ENCODE data around the gene ATP6V0C.
"Not testable (repeated sequence)": the region's sequence is repeated elsewhere in the genome, so short reads cannot be mapped to it uniquely, and the experiment has no call there.

ATP6V0C gene

DNA sequence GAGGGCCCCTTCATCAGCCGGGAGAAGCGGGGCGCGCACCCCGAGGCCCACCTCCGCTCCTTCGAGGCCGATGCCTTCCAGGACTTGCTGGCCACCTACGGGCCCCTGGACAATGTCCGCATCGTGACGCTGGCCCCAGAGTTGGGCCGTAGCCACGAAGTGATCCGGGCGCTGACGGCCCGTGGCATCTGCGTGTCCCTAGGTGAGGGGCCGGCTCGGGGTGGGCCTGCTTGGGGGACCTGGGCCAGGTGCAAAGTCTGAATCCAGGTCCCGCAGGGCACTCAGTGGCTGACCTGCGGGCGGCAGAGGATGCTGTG lies 14.0 kb downstream of the ATP6V0C start:
- no peak for DNase-seq (ENCODE audit: low spot score)

DNA sequence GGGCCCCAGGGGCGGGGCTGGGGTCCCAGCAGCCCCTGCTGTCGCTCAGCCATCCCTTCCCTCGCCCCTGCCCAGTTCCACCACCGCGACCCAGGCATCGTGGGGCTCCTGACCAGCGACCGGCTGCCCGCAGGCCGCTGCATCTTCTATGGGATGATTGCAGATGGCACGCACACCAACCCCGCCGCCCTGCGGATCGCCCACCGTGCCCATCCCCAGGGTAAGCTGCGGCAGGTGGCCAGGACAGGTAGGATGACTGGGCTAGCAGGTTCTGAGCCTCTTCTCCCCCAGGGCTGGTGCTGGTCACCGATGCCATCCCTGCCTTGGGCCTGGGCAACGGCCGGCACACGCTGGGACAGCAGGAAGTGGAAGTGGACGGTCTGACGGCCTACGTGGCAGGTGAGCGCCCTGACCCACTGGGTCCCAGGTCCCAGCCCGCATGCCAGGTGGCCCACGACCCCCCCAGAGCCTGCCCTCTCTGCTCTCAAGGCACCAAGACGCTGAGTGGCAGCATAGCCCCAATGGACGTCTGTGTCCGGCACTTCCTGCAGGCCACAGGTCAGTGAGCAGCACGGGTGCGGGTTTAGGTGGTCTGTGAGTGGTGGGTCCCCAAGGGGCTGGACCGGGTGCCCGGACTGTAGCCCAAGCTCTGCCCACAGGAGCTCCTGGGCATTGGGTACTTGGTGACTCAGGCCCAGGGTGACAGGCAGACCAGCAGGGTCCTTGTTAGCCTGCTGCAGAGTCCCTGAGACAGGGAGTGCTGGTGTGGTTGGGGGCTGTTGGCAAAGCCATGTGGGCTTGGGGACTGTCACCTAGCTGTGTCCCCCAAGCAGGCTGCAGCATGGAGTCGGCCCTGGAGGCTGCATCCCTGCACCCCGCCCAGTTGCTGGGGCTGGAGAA lies 14.7 kb downstream of the ATP6V0C start:
- no peak for DNase-seq (ENCODE audit: low spot score)

GRCh38 chr16:2529061-2529931 lies 15.5 kb downstream of the ATP6V0C start:
- DNase-seq (ENCODE audit: low spot score): no peak

DNA sequence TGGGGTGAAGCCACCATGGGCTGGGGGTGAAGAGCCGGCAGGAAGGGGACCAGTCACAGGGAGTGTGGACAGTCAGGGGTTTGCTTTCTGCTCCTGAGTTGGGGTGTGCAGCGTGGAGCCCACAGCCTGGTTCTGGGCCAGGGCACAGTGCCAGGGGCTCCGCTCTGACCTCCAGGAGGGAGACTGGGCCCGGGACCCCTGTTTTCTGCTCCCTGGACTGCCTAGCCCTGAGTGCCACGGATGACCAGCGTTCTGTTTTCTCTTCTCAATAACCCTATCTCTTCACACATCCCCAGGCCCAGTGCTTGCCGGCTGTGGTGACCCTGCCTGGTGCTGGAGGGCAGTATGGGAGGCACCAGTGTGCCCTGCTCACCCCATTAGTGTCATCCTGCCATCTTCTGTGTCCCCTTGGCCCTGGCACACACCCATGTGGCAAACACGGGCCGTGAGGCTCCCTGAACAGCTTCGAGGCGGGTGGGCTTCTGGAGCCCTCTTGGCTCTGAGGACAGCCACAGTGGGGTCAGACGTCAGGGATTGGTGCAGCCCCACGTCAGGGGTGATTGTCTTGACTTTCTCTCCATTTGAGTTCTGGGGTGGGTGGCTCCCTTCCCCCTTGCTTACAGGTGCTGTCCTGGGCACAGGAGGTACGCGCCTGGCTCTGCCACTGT lies 16.3 kb downstream of the ATP6V0C start:
- no peak for DNase-seq (ENCODE audit: low spot score)

DNA sequence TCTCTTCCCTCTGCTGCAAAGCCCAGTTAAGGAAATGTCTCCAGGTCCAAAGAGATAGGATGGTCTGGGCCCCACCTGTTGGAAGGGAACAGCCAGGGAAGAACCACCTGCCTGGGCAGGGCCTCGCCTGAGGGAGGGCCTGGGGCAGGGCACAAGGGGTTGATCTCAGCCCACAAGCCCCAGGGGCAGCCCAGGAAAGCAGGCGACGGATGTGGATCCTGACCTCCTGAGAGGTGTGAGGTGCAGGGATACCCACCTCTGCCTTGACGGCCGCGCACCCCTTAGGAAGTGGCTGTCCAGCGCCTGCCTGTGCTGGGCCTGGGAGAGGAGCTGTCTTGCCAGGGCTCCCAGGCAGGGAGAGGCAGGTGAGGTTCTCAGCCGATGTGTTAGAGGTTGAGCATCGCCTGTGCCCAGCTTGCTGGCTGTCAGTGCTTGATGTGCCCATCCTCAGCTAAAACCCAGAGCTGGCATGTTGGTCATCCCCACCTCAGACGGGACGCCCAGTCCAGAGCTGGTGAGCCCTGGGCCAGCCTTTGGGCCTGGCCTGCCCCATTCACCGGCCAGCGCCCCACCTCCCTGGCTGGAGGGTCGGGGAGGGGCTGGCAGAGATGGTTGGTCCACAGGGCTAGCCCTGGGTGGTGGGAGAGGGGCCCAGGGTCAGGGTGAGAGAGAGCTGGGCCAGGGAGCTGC lies 17.0 kb downstream of the ATP6V0C start:
- no peak for DNase-seq (ENCODE audit: low spot score)

- no peak for DNase-seq (ENCODE audit: low spot score)
Observed at GRCh38 chr16:2531371-2531695, 17.6 kb downstream of the ATP6V0C start, which contains the start of gene CEMP1. TSS of gene CEMP1 (minus strand) at chr16:2531408. CDS start at chr16:2531073, 335 bp downstream.

DNA sequence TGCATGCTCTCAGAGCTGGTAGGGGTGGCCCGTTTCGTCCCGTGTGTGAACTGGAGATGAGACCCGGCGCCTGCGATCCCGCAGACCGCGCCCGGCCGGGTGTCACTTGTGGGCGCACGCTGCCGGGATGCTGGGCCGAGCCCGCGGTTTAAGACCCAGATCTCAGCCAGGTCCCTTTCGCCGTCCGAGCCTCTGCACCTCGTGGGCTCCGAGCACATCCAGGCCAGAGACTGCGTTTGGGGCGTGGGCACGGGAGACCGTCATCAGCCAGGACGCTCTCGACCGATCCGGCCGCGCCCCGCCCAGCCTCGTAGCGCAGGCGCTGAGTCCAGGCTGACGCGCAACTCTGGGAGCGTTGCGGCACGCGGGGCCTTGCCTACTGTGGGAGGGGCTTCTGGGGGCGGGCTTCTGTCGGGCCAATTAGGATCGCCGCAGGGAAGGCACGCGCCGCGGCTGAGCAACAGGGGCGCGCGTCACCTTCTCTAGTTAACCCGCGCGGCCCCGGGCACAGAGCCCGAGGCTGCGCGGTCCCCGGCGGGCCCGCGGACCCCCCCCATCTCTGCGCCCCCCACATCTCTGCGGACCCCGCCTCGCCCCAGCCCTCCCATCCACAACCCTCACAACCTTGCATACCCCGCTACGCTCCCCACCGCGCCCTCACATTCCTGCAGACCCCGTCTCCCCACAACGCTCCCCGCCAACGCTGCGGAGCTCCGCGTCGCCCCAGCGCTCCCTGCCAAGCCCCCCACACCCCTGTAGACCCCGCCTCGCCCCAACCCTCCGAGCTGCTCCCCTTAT lies 18.1 kb downstream of the ATP6V0C start:
- peak; percentile 97 for DNase-seq (ENCODE audit: low spot score)

DNA sequence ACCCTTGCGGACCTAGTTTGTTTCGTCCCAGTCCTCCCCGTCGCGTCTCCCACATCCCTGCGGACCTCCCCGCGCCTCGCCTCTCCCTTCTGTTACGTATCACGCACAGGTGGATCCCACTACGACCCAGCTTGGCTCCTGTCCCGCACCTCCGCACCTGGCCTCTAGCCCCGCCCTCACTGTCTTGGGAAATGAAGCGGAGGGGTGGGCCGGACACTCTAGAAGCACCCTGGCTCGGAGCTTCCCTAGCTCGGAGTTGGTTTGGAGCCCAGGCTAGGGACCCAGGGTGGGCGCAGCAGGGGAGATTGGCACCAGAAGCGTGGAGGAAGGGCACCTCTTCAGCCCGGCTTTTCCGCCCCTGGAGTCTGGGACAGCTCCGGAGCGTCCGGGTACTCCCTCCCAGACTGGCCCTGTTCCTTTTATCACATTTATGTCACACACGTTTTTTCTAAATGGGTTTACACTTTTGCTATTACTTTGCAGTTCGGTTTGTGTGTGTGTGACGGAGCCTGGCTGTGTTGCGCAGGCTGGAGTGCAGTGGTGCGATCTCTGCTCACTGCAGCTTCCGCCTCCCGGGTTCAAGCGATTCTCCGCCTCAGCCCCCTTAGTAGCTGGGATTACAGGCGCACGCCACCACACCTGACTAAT lies 18.9 kb downstream of the ATP6V0C start:
- DNase-seq (ENCODE audit: low spot score): peak; percentile 72

- not testable (repeated sequence) for DNase-seq (ENCODE audit: low spot score)
Observed at GRCh38 chr16:2533142-2533755, 19.5 kb downstream of the ATP6V0C start.

DNA sequence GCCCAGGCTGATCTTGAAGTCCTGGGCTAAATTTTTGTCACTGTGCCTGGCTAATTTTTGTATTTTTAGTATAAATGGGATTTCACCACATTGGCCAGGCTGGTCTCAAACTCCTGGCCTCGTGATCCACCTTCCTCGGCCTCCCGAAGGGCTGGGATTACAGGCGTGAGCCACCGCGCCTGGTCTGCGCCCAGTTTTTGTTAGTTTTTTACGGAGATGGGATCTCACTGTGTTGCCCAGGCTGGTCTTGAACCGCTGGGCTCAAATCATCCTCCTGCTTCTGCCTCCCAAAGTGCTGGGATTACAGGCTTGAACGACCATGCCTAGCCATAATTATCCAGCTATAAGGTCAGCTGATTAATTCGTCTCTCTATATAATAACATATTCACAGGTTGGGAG lies 20.2 kb downstream of the ATP6V0C start:
- DNase-seq (ENCODE audit: low spot score): no peak

DNA sequence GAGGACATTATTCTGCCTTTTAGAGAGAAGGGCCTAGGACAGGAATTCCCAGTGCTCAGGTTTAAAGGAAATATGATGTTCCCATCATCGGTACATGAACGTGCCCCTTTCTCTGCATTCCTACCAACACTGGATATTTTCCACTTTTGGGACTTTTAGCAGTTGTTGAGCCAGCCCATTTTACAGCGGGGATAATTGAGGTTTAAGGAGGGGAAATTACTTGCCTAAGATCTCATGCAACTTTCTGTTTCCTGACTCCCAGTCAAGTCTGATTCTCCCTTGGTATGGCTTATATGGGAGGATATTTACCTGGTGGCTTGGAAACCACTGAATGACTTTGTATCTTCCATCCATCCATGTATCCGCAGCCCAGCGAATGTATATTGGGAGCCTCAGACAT lies 20.6 kb downstream of the ATP6V0C start:
- DNase-seq (ENCODE audit: low spot score): not testable (repeated sequence)

DNA sequence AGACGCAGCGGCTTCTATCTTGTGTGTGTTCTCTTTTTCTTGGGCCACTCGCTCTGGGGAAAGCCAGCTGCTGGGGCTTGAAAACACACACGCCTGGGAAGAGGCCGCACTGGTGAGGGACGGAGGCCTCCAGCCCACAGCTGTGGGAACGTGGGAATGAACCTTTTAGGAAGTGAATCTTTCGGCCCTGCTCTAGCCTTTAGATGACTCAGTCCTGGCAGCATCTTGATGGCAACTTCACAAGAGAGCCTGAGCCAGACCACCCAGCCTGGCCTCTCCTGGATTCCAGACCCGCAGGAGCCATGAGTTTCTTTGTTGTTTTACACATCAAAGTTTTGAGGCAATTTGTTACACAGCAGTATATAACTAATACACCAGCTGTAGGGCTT lies 21.9 kb downstream of the ATP6V0C start:
- DNase-seq (ENCODE audit: low spot score): no peak

DNA sequence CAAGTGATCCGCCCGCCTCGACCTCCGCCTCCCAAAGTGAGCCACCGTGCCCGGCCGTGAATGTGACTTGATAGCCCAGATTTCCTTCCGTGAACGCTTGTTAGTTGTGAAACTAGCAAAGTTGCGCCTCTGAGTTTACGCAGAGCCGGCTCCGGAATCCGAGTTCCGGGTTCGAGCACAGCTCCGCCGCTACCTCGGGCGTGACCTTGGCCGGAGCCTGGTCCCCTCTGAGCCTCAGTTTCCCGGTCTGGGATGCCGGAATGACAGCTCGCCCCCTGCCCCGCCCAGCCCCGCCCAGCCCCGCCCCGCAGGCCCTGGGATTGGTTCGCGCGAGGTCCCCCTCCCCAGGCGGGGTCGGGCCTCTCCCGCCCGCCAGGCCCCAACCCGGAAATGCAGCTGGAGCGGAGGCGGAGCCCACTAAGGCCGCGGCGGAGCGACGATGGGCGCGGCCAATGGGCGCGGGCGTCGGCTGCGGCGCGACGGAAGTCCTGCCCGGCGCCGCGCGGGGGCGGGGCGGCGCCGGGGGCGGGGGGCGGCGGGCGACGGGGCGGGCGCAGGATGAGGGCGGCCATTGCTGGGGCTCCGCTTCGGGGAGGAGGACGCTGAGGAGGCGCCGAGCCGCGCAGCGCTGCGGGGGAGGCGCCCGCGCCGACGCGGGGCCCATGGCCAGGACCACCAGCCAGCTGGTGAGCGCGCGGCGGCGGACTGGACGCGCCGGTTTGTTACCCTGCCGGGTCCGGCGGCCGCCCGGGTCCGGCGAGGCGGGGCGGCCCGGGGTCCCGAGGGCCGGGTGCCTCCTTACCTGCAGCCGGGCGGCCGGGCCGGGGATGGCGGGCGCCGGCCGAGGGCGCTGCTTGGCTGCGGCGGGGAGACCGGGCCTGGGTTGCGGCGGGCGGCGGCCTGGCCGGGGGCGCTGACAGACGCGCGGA lies 24.0 kb downstream of the ATP6V0C start, which contains the start of gene PDPK1:
TSS of gene PDPK1 (plus strand) at position 571 of the 929 bp plus-strand sequence. CDS start at position 663, 92 bp downstream.
- peak; percentile 97 for DNase-seq (ENCODE audit: low spot score)

DNA sequence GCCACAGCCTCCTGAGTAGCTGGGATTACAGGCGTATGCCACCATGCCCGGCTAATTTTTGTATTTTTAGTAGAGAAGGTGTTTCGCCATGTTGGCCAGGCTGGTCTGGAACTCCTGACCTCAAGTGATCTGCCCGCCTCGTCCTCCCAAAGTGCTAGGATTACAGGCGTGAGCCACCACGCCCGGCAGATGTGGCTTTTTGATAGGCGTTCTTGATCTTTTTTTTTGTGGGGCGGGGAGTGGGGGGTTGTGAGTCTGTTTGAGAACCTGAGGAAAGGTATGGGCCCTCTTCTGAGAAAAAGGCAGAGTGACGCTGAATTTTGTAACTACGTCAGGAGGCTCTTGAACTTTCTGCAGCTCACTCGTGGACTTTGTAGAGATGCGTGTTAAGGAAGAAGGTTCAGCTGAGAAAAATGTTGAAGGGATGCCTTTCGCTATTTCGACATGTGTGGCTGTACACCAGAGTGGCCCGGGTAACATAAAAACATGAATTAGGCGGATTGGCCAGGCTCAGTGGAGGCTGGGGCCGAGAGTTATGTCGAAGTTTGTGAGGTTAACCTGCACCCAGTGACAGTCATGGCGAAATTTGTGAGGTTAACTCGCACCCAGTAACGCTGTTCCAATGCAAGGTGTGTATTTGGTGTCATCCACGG lies 25.6 kb downstream of the ATP6V0C start:
- not testable (repeated sequence) for DNase-seq (ENCODE audit: low spot score)

GRCh38 chr16:2539845-2540458 lies 26.2 kb downstream of the ATP6V0C start:
- DNase-seq (ENCODE audit: low spot score): not testable (repeated sequence)

GRCh38 chr16:2540912-2541311 lies 27.2 kb downstream of the ATP6V0C start:
- not testable (repeated sequence) for DNase-seq (ENCODE audit: low spot score)

DNA sequence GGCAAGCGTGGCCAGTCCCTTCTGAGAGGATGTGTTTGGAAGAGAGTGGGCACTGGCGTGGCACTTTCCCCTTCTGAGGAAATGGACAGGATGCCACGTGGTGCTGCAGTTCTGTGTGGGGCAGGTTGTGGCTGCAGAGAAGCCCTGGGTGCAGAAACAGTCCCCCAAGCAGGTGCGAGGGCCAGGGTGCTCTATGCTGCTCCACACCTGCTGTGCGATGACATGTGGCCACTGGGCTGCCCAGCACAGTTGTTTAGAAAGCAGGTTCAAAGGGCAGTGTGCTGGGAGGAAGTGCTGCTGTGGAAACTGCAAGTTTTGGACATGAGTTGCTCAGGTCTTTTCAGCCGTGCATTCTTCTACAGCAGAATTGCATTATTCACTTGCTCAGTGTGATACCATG lies 27.7 kb downstream of the ATP6V0C start:
- DNase-seq (ENCODE audit: low spot score): not testable (repeated sequence)

DNA sequence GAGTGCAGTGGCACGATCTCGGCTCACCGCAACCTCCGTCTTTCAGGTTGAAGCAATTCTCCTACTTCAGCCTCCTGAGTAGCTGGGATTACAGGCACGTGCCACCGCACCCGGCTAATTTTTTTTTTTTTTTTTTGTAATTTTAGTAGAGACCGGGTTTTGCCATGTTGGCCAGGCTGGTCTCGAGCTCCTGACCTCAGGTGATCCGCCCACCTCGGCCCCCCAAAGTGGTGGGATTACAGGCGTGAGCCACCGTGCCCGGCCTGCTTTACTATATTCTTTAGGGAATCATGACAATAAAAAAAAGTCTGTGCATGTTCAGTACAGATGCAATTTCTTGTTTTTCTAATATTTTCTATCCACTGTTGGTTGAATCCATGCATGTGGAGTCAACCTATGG lies 30.0 kb downstream of the ATP6V0C start:
- DNase-seq (ENCODE audit: low spot score): not testable (repeated sequence)

Data from putamen (tissue), 1 donor.